Calu3 (cell line): Measurements from ENCODE around the gene ACADSB. TPM values are rescaled to one million over a fixed set of nuclear protein-coding genes. Genes with fewer than 3 reads are reported as not detected.

Experiments
- BruUV-seq: library from RNA; stranded (reverse); fragments of 400-500 nt; replicated peaks from 2 replicates; lab custom pipeline; 2021; lab: Mats Ljungman, UMichigan
- CTCF ChIA-PET: fragments of 300-600 bp; sonication (Branson Sonifier 250); formaldehyde crosslinking; loops from one replicate; lab custom pipeline; 2022; ENCODE audit warnings: antibody characterized with exemption; lab: Charles Lee
- DNase-seq: peaks from one replicate; pipeline ENCODE4 v3.0.0; 2022
- H3K27ac Mint-ChIP-seq: one replicate; pipeline ENCODE4 v1.8.0; 2022; ENCODE audit warnings: mixed read lengths; ENCODE audit not compliant: unreplicated experiment
- H3K27me3 Mint-ChIP-seq: one replicate; pipeline ENCODE4 v1.8.0; 2022; ENCODE audit warnings: mixed read lengths; ENCODE audit not compliant: unreplicated experiment
- H3K36me3 Mint-ChIP-seq: one replicate; pipeline ENCODE4 v1.8.0; 2022; ENCODE audit warnings: mild to moderate bottlenecking, moderate library complexity, mixed read lengths; ENCODE audit not compliant: insufficient read depth, unreplicated experiment
- H3K4me1 Mint-ChIP-seq: one replicate; pipeline ENCODE4 v1.8.0; 2022; ENCODE audit warnings: mild to moderate bottlenecking, low read depth, mixed read lengths; ENCODE audit not compliant: unreplicated experiment
- H3K4me3 Mint-ChIP-seq: one replicate; pipeline ENCODE4 v1.8.0; 2022; ENCODE audit warnings: mild to moderate bottlenecking, low read depth, moderate library complexity, mixed read lengths; ENCODE audit not compliant: unreplicated experiment
- H3K9me3 Mint-ChIP-seq: one replicate; pipeline ENCODE4 v1.8.0; 2022; ENCODE audit warnings: low read depth, mixed read lengths; ENCODE audit not compliant: unreplicated experiment
- intact Hi-C: fragments of 100-400 bp; cut with micrococcal nuclease; formaldehyde crosslinking; loops from one replicate; pipeline ENCODE4 v1.10.0; 2022; ENCODE audit not compliant: unreplicated experiment
- total RNA-seq: library from RNA; stranded (reverse); gene quantifications from 2 replicates; pipeline ENCODE4 v1.2.3, GENCODE V29; 2022
- TF ChIP-seq, protein P1 (sequence below): fragments of 200-600 bp; IDR thresholded peaks from one replicate; pipeline ENCODE4 v1.8.0; 2022; ENCODE audit warnings: antibody characterized with exemption; ENCODE audit not compliant: unreplicated experiment

The ACADSB gene
- total RNA-seq, 1 experiment from 2014 or later, result 11.3 TPM

DNA sequence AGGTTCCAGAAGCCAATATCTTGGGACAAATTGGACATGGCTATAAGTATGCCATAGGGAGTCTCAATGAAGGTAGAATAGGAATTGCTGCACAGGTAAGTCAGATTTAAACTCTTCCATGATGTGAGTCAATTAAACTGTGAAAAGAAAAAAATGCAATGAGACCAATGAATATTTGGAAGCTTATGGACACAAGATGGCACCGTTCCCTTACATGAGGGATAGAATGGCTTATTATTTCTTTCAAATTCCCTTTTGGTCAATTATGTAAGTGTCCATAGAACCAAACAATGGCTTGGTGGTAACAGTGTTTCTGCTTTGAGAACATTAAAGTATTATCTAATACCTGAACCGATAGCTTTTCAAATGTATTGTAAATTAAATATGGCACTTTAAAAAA, 35.6 kb downstream of the ACADSB start:
- no peaks in the 10 kb centered on the region for H3K27me3 Mint-ChIP-seq
- DNase-seq, result no peak
- no peaks in the 10 kb centered on the region for H3K4me1 Mint-ChIP-seq
- CTCF ChIA-PET, result interaction anchor here (0.9 kb wide), 1 partner anchor 336 kb away, joined by 3 read pairs; no protein-coding TSS in a partner anchor
- no peaks in the 10 kb centered on the region for H3K9me3 Mint-ChIP-seq
- intact Hi-C loops, result loop anchor here (5.0 kb wide), 1 partner anchor 88 kb away; no protein-coding TSS in a partner anchor
- no peak overlapping the region for H3K27ac Mint-ChIP-seq
- BruUV-seq, result no TSS peak
- TF ChIP-seq, protein P1, sequence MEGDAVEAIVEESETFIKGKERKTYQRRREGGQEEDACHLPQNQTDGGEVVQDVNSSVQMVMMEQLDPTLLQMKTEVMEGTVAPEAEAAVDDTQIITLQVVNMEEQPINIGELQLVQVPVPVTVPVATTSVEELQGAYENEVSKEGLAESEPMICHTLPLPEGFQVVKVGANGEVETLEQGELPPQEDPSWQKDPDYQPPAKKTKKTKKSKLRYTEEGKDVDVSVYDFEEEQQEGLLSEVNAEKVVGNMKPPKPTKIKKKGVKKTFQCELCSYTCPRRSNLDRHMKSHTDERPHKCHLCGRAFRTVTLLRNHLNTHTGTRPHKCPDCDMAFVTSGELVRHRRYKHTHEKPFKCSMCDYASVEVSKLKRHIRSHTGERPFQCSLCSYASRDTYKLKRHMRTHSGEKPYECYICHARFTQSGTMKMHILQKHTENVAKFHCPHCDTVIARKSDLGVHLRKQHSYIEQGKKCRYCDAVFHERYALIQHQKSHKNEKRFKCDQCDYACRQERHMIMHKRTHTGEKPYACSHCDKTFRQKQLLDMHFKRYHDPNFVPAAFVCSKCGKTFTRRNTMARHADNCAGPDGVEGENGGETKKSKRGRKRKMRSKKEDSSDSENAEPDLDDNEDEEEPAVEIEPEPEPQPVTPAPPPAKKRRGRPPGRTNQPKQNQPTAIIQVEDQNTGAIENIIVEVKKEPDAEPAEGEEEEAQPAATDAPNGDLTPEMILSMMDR, result peak; percentile 14
- no peak overlapping the region for H3K4me3 Mint-ChIP-seq
- no peaks in the 10 kb centered on the region for H3K36me3 Mint-ChIP-seq

DNA sequence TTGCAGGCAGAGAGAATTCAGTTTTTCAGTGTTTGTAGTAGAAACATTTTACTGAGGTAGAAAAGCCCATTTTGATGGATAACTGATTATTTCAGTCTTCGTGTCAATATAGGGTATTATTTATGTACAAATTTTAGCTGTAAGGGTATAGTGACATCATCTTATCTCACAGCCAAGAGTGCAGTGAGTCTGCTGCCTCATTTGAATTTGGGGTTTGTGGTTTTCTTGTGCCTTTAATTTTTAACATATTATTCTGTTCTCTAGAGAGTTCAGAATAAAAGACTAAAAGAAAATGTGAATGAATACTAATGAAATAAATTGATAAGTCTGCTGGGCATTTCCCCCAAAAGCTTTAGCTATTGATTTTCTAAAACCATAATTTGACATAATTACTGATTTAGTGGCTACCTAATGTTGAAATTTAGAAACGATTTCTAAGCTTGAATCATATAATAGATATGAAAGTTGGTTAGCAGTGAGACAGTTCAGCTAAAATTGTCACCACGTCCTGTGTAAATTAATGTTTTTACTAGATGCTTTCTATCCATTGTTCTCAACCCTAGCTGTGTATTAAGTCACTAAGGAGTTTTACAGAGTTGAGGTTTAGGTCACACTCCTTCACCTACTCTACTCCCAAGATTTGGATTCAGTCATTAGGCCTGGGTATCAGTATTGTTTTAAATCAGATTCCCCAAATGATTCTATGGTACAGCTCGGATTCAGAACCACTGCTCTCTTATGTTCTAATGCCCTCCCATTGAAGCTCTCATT, 37.3 kb downstream of the ACADSB start:
- H3K4me3 Mint-ChIP-seq, result no peak overlapping the region
- TF ChIP-seq, protein P1, result no peak
- no peaks in the 10 kb centered on the region for H3K36me3 Mint-ChIP-seq
- H3K4me1 Mint-ChIP-seq, result no peaks in the 10 kb centered on the region
- CTCF ChIA-PET, result no interaction called here
- H3K27ac Mint-ChIP-seq, result no peak overlapping the region
- DNase-seq, result no peak
- intact Hi-C loops, result no loop called here
- BruUV-seq, result no TSS peak
- H3K9me3 Mint-ChIP-seq, result no peaks in the 10 kb centered on the region
- H3K27me3 Mint-ChIP-seq, result no peaks in the 10 kb centered on the region

DNA sequence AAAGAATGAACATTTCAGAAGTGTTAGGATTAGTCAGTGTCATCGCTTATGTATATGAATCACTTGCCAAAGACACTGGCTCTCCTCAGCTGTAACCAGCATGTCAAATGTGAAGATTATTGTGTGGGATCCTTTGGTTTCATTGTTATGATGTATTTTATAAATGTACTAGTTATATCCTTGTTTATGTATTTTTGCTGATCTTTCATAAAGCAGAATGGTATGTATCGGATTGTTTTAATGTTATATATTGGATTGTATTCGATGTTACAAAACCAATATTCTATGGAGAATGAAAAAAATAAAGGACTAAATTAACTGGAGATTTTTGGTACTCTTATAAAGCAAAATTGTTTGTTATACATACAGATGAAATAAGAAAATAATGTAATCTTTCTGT, 49.2 kb downstream of the ACADSB start:
- CTCF ChIA-PET, result no interaction called here
- no peaks in the 10 kb centered on the region for H3K4me1 Mint-ChIP-seq
- no peaks in the 10 kb centered on the region for H3K36me3 Mint-ChIP-seq
- no peak overlapping the region for H3K4me3 Mint-ChIP-seq
- H3K9me3 Mint-ChIP-seq, result no peaks in the 10 kb centered on the region
- no peak for DNase-seq
- TF ChIP-seq, protein P1, result no peak
- intact Hi-C loops, result no loop called here
- peaks cover 8% of the 10 kb centered on the region for H3K27me3 Mint-ChIP-seq
- H3K27ac Mint-ChIP-seq, result no peak overlapping the region
- BruUV-seq, result no TSS peak

DNA sequence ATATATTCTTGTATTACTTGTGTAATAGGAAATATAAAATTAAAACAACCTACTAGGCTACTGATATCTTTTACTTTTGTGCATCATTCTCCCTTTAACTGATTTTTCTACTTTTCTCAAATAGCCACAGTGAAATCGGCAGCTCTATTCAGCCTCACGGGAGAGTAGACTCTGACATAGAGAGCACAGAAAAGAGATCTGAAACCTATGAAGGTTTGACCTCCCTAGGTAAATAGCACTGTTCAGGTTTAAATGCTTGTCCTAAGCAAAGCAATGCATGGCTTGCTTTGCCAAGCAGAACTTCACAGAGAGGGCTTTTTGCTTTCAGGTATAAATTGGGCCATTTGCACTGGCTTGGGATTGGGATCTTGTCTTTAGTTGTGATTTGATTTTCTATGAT, 53.1 kb downstream of the ACADSB start:
- H3K27me3 Mint-ChIP-seq, result peaks cover 33% of the 10 kb centered on the region
- no peak overlapping the region for H3K27ac Mint-ChIP-seq
- no peak overlapping the region for H3K4me3 Mint-ChIP-seq
- BruUV-seq, result no TSS peak
- H3K4me1 Mint-ChIP-seq, result no peaks in the 10 kb centered on the region
- TF ChIP-seq, protein P1, result no peak
- intact Hi-C loops, result no loop called here
- no peak for DNase-seq
- no peaks in the 10 kb centered on the region for H3K36me3 Mint-ChIP-seq
- CTCF ChIA-PET, result no interaction called here
- no peaks in the 10 kb centered on the region for H3K9me3 Mint-ChIP-seq
